GM20000 (cell line): ENCODE measurements around the gene GMPR.

Experiments used
- DNase-seq: peaks from one replicate; pipeline ENCODE4 v3.0.0; 2012; ENCODE audit warnings: low spot score
- TF ChIP-seq, protein P1 (sequence below): IDR thresholded peaks from 2 replicates; pipeline ENCODE4 v1.5.1; 2012; ENCODE audit warnings: mild to moderate bottlenecking, control low read depth; ENCODE audit errors: extremely low read depth, missing control alignments

GMPR gene

DNA sequence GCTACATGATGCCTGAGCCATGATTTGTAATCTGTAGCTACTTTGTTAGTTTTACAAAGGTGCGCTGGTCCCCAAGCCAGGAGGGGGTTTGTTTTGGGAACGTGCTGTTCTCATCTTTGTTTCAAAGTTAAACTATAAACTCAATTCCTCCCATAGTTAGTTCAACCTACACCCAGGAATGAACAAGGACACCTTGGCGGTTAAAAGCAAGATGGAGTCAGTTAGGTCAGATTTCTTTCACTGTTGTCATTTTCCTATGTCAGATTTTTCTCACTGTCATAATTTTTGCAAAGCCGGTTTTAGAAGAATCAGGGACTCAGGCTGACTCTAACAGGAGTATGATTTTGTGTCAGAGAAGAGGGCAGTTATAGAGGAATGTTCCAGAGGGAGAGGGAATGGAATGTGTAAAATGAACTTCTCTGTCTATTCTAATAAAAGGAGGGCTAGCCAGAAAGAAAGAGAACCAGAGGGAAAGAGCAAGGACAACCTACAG, 2.3 kb upstream of the GMPR start:
- DNase-seq, result no peak
- TF ChIP-seq, protein P1, sequence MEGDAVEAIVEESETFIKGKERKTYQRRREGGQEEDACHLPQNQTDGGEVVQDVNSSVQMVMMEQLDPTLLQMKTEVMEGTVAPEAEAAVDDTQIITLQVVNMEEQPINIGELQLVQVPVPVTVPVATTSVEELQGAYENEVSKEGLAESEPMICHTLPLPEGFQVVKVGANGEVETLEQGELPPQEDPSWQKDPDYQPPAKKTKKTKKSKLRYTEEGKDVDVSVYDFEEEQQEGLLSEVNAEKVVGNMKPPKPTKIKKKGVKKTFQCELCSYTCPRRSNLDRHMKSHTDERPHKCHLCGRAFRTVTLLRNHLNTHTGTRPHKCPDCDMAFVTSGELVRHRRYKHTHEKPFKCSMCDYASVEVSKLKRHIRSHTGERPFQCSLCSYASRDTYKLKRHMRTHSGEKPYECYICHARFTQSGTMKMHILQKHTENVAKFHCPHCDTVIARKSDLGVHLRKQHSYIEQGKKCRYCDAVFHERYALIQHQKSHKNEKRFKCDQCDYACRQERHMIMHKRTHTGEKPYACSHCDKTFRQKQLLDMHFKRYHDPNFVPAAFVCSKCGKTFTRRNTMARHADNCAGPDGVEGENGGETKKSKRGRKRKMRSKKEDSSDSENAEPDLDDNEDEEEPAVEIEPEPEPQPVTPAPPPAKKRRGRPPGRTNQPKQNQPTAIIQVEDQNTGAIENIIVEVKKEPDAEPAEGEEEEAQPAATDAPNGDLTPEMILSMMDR, result no peak

DNA sequence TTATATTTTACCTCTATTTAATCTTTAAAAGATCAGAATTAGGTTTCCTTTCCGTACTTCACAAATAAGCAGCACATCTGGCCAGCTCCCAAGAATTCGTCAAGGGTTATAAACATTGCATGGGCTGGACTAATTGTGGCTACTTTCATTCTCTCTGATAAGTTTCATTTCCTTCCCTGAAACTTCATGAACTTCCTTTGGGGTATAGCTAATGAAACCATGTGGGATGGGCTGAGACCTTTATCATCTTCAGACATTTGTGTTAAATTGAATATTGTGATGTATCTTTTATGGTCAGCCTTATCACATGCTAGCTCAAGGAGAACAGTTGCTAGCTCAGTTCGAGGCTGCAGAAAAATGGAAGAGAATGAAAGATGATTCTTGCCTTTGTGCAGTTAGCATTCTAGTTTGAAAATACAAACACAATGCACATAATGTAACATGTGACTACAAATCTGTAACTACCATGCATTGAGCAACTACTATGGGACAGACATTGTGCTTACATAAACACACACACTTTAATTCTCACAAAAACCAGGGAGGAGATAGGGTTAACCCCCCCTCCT, 1.7 kb upstream of the GMPR start:
- peak; percentile 42 for DNase-seq

DNA sequence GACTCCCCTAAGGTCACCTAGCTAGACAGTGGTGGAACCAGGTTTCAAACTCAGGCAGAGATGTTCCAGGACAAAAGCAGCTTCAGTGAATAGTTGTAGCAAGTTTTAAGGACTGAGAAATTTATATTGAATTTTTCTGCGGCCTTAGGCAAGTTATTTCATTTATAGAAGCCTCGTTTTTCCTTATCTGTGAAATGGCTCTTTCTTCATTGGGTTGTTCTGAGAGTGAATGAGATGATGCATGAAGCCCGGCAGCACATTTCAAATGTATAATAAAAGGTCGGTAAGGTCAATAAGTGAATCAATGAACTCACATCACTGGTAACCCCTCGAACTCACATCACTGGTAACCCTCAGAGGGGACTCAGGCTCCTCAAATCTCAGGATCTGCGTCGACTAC, 1.1 kb upstream of the GMPR start:
- TF ChIP-seq, protein P1, result no peak
- no peak for DNase-seq

More for the DNA sequence above, 1.7 kb upstream of the GMPR start:
- TF ChIP-seq, protein P1, result no peak

DNA sequence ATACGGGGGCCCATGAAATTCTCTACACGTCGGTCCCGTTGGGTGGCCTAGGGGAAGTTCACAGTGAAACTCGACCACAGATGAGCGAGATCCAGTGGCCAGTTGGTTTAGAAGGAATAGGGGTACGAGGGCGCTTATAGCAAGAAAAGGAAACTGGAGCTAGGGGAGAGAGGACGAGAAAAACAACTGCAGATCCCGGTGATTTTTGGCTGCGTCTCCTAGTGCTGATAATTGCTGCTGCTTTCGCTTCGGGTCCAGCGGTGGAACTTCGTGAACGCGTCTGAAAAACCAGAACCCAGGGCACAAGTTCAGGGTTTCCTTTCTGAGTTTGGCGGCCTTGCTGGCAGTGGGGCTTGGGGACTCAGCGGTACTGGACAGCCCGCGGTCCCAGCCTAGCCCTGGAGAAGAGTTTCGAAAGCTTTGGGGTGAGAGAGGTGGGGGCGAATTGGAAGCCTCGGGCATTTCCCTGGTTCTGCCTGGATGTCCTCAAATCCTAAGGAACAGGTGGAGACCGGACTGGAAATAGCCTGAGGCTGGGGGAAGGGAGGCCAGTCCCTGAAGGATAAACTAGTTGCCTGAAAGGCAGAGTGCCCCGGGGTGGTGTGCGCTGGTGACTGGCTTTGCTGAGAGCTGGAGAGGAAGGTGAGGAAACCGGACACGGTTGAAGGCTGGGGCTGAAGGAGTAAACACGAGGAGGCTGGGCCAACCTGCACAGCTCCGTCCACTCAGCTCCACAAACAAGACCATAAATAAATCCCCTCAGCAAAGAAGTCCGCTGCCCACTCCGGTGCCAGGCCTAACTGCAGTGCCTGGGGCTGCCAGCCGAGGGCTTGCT, 793 bp downstream of the GMPR start:
- TF ChIP-seq, protein P1, result no peak
- DNase-seq, result peak; percentile 52

DNA sequence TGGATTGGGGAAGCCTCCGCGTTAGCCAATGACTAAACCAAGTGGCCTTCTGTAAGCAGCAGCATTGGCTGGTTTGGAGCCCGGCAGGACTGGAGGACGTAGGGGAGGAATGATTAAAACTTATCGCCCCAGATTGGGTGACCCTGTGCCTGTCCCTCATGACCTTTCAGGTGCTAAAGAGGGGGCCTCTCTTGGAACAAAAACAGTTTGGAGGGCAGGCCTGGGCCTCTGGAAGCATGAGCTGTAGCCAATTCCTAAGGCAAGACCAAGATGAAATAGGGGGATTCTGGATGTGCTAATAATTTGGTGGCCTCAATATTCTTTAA, 1.4 kb downstream of the GMPR start:
- no peak for DNase-seq
- TF ChIP-seq, protein P1, result no peak

DNA sequence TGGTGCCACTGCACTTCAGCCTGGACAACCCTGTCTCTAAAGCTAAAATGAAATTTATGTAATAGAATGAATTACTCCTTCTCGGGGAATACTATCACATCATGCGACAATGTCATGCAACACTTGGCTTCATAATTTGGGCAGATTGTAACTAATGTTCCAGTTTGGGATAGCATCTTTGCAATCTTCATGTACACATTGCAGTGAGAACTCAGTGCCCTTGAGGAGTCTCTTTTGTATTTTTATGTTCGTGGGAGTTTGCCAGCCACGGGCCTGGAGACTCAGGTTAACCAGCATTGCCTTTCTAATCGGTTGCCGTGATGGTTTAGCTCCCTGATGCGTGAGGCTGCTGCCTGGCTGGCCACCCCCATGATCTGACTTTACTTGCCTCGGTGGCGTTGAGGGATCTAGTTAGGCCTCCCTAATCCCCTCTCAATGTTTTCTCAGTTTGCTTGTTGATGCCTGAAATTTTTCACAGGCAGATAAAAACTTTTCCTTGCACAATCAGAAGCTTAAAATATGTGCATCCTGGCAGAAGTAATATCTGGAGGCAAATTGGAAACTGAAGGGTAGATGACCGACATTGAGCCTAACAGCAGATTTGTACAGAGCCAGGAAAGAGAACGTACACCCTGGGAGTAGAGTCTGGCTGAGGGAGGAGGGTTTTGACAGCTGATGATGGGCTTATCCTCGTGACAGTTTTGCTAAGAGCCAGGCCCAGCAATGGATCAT, 2.4 kb downstream of the GMPR start:
- TF ChIP-seq, protein P1, result no peak
- DNase-seq, result no peak

DNA sequence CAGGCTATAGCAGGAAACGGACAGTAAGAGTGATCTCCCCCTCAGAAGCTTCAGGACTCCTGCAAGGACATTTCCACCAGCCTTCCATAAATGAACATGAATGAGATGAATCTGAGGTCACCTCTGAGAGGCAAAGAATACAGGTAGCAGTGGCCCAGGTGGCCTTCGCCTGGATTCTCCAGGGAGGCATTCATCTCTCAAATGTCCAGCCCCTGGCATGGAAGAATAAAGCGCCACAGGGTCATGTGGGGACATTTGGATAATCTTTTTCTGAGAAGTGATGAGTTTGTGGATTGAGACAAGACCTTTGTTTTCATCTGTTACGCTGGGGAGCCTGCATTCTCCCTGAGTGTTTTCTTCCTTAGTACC, 2.9 kb downstream of the GMPR start:
- TF ChIP-seq, protein P1, result no peak
- DNase-seq, result no peak
